GM12872 (cell line): Measurements from ENCODE around the gene CELF4.

ENCODE experiments used
- CTCF ChIP-seq: IDR thresholded peaks from 3 replicates; pipeline ENCODE4 v1.5.1; 2011; ENCODE audit warnings: low read depth, mild to moderate bottlenecking, low read length, moderate library complexity; ENCODE audit not compliant: insufficient read depth

Gene CELF4

GRCh38 chr18:37509600-37509999, 56.0 kb downstream of the CELF4 start:
- no peak for TF ChIP-seq CTCF

- no peak for TF ChIP-seq CTCF
These were observed 57.4 kb downstream of the CELF4 start for GRCh38 chr18:37508207-37508606.

DNA sequence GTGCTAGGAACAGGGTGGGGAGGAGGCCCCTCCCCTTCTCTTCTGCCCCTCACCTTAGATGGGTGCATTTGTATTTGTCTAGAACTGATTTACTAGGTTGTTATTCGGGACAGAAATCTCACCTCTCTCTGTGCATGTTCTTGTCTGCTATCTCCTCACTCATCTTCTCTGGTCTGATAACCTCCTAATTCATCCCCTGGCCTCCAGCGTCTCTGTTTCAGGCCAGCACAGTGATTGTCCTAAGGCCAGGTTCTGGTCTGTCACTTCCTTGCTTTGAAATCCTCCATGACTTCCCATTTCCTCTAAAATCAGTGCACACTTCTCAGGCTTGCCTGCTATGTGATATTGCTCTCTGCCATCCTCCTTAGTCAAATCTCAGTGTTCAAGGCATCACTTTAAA, 58.4 kb downstream of the CELF4 start:
- no peak for TF ChIP-seq CTCF

DNA sequence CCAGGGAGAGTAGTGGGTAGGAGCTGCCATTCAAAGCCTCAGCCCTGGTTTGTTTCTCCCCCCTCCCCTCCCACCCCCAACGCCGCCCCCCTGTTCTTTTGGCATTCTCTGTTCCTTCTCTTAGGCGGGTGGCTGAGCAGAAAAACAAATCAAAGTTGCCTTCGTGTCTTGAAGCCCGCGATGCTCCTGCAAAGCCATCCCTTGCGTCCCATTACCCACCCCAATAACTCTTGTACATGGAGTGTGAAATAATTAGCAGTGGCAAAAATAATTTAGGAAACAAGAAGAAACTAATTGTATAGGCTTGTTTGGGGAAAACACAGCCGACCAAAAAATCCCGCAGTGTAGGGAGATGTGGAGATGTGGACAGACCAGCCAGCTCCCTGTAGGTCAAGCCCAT, 59.6 kb downstream of the CELF4 start:
- no peak for TF ChIP-seq CTCF

- no peak for TF ChIP-seq CTCF
These were observed 60.3 kb downstream of the CELF4 start for GRCh38 chr18:37505321-37505720.

GRCh38 chr18:37502601-37503000, 63.0 kb downstream of the CELF4 start:
- no peak for TF ChIP-seq CTCF

DNA sequence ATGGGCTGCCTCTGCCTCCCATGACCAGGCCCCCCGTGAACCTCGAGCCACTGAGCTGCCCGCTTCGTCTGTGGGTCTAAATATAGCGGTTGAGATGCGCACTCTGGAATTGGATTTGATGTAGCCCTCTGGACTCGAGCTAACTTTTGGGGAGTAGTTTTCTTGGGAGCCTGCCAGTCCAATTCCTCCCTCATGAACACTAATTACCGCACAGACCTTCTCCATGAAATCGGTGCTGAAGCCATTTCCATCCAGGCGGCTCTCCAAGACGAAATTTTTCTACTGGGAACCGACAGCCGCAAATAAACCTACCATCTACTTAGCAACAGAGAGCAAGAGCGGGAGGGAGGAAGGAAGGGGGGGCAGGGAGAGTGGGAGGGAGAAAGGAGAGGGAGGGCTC, 63.6 kb downstream of the CELF4 start:
- TF ChIP-seq CTCF = no peak

GRCh38 chr18:37501136-37501535, 64.5 kb downstream of the CELF4 start:
- TF ChIP-seq CTCF = no peak
